Measurements from ENCODE around the gene PTPRT.

GRCh38 chr20:42756991-42757390 is 432.7 kb downstream of the PTPRT start:
- TF ChIP-seq, protein P1, sequence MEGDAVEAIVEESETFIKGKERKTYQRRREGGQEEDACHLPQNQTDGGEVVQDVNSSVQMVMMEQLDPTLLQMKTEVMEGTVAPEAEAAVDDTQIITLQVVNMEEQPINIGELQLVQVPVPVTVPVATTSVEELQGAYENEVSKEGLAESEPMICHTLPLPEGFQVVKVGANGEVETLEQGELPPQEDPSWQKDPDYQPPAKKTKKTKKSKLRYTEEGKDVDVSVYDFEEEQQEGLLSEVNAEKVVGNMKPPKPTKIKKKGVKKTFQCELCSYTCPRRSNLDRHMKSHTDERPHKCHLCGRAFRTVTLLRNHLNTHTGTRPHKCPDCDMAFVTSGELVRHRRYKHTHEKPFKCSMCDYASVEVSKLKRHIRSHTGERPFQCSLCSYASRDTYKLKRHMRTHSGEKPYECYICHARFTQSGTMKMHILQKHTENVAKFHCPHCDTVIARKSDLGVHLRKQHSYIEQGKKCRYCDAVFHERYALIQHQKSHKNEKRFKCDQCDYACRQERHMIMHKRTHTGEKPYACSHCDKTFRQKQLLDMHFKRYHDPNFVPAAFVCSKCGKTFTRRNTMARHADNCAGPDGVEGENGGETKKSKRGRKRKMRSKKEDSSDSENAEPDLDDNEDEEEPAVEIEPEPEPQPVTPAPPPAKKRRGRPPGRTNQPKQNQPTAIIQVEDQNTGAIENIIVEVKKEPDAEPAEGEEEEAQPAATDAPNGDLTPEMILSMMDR (conservative IDR thresholded peaks at IDR 0.05; ENCODE audit: low read depth, low read length) = no peak
- no peak for TF ChIP-seq EZH2 (IDR thresholded peaks at IDR 0.05; ENCODE audit: borderline replicate concordance, low read depth, low read length, poor library complexity, severe bottlenecking)
